HG02884 (cell line): Measurements from ENCODE around the gene KLK1.
"Not testable (repeated sequence)": the region's sequence is repeated elsewhere in the genome, so short reads cannot be mapped to it uniquely, and the experiment has no call there.

Experiments
- ATAC-seq: cut with Tn5 transposase; IDR thresholded peaks from one replicate; pipeline ENCODE4 v1.9.1; 2021; ENCODE audit warnings: mild to moderate bottlenecking, moderate library complexity; ENCODE audit not compliant: unreplicated experiment

KLK1 gene

DNA sequence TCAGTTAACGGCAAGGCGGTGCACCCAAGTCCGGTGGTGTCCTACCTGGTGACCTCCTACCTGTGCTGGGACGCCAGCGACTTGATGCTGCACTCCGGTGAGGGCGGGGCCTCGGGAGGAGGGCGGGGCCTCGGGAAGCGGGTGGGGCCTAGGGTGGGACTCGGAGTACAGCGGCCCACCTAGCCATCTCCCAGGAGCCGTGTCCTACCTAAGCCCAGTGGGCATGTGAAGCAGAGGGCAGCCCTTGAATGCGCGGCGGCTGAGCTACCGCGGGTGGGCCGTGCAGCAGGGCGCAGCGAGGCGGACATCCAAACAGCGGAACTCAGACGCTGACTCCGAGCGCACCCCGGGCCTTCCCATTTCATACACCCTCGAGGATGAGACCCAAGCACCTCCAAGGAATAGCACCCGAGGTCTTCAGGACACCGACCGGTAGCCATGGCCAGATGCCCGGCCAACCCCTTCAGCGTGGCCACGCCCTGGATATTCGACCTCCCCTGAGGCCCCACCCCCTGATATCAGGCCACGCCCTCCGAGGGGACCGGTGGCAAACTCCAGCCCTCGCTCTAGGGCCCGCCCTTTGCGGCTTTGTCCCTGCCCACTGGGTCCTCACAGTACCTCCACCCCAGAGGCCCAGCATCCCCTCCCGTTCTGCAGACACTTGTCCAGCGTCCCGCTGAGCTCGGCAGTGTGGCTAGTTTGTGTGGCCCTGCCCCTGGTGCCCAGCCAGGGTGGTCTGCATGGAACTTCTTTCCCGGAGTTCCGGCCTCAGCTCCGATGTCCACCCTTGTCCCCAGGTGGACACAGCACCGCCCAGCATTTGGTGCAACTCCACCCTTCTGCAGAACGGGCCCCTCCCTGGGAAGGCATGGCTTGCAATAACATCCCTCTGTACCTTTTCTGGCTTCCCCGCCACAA is 5.4 kb downstream of the KLK1 start:
- ATAC-seq = peak; percentile 59

DNA sequence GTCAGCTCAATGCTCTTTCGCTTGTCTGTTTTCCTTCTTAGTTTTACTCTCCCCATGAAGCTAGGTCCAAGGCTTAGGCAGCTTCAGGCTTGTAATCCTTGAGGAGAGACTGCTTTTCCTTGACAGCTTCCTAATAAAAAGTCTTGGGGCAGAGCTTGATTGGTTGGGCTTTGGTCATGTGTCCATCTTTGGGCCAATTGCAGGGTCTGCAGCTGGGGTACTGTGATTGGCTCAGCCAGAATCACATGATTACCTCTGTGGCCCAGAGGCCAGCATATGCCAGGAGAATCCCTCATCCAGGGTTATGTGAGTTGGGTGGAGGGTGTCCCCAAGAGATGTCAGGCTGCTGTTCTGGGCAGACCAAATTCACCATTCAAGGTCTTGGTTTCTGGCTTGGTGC is 8.1 kb downstream of the KLK1 start:
- no peak for ATAC-seq

DNA sequence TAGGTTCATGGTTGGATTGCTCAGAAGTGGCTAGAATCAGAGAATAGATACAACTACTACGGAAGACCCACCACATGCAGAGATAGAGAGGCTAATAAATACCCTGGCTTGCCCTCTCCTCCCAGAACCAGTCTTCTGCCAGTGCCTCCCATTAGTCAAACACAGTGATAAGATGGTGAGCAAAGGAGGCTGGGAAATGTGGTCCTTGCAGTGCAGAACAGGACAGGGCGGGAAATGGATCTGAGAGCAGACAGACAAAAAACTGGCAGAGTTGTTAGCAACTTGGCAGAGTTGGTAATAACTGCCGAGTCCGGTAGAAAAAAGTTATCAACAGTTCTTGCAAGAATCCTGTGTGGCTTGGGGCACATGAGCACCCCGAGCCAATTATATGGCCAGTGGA is 8.7 kb downstream of the KLK1 start:
- no peak for ATAC-seq

DNA sequence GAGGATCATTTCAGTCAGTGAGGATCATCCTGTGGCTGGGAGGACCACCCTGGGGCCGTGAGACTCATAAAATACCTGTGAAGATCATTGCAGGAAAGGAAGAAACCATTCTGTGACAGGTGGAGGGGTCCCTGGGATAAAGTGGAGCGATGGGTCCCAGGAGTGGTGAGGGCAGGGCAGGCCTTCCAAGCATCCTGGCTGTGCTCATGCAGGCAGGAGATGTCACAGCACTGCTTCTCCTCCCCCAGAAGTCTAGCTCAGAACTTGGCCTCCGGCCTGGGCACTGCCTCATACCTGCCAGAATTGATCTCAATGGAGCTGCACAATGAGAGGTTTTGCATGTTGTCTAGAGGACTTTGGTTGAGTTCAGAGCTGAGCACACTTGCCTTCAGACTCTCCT is 11.1 kb downstream of the KLK1 start:
- ATAC-seq = no peak

DNA sequence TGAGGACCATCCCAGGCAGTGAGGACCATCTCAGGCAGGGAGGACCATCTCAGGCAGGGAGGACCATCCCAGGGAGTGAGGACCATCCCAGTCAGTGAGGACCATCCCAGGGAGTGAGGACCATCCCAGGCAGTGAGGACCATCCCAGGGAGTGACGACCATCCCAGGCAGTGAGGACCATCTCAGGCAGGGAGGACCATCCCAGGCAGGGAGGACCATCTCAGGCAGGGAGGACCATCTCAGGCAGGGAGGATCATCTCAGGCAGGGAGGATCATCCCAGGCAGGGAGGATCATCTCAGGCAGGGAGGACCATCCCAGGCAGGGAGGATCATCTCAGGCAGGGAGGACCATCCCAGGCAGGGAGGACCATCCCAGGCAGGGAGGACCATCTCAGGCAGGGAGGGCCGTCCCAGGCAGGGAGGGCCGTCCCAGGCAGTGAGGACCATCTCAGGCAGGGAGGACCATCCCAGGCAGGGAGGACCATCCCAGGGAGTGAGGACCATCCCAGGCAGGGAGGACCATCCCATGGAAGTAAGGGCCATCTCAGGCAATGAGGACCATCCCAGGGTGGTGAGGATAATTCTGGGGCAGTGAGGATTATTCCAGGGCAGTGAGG is 11.9 kb downstream of the KLK1 start:
- not testable (repeated sequence) for ATAC-seq

DNA sequence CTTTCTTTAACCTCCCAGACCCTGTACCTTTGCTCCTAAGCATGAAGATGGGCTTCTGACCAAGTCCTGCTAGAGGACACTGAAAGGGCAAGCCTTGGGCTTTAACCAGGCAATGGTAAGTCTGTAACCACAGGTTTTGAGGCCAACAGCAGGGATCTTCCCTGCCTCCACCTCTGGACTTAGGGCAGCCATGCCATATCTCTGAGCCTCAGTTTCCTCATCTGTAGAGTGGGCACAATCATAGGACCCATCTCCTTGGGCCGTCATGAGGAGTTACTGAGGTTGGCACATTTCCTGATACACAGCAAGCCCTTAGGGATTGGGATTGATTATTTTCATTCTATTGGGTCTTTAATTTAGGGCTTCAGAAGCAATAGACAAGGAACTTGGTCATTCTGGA is 14.7 kb downstream of the KLK1 start:
- ATAC-seq = no peak

DNA sequence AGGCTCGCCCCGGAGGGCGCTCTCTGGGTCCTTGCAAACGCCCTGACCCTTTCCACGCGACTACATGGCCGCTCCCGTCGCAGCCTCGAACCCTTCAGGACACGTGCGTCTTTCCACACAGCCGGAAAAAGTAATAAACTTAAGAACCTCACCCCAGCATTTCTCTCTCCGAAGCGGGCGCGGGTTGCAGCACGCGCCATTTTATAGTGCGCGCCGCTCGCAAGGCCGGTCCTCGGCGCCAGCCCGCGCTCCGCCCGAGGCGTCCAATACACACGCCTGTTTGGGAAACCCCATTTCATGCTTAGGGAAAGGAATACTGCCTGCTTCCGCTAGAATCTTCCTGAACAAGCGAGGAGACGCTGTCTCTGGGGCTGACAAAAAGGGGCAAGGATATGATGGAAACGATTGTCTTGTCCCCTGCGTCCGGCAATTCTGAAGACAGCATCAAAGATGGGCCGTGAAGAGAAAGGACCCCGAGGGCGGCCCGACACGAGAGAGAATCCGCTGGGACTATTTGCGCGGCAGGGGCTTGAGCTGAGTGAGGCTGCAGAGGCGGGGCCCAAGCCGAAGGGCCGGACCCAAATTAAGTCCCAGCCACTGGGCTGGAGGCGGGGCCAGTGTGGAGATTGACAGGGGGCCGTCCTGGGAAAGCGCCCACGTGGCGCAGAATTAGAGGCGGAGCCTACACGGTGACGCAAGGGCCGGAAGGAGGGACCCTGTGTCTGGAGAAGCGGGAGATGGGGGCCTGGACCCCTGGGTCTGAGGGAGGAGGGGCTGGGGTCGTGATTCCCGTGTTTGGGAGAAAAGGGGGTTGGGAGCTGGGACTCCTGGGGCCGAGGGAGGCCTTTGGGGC is 18.9 kb downstream of the KLK1 start:
- peak; percentile 83 for ATAC-seq

DNA sequence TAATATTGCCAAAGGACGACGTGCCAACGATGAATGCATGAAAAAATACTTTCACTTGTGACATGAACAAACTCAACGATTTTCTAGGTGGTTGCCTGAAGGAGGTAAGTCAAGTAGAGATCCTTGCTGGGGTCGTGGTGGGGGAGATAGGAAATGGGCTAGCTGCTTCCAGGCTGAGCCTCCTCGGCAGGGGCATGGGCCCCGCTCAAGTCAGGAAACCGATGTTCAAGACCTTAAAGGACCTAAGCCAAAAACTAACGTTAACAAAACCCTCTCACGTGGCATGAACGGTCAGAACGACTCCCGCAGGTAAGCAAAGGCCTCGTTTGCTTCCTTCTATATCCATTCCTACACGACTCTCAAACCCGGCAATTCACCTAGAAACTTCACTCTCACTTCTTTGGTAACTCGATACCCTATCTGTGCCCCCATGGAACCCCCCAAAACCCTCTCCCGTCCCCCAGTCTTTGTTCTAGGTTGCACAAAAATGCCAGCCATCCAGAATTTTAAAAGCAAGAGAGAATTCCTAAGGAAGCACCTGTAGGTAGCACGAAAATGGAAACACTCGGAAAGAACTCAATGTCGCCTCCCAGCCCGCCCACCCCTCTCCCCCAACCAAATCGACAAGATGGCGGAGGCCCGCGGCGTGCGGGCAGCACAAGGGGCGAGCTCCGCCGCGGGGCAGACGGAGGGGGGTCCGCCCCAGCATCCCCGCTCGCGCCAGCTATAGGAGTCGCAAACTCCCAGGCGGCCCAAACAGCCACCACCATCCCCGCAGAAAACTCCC is 19.8 kb downstream of the KLK1 start:
- ATAC-seq = peak; percentile 10

DNA sequence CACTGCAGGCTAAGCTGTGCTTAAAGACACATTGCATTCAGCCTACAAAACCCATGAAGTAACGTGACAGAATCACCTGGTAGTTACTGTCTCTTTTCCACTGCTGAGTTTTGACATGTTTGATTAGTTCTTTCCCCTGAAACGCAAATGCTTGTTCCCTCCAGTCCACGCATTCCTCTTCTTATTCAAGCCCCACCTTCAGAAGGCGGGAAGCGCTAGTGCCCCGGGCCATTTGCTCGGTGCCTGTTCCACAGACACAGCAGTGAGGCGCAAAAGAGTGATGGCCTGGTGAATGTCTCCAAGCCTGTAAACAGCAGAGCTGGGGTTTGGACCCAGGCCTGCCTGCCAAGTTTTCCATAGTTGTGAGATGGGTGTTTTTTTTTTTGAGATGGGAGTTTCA is 22.5 kb downstream of the KLK1 start:
- no peak for ATAC-seq

DNA sequence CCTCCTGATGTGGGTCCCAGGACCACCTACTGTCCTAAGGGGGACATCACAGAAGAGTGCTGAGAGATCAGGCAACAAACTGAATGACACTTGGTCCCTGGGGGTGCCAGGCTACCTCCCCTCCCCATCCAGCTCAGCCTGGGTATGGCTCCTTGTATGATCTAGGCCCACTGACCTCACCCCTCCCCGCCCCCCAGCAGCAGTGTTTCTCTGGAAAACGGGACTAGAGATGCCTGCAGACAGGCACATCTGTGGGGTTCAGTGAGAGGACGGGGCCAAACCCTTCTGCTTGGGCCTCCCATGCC is 24.1 kb downstream of the KLK1 start:
- no peak for ATAC-seq

DNA sequence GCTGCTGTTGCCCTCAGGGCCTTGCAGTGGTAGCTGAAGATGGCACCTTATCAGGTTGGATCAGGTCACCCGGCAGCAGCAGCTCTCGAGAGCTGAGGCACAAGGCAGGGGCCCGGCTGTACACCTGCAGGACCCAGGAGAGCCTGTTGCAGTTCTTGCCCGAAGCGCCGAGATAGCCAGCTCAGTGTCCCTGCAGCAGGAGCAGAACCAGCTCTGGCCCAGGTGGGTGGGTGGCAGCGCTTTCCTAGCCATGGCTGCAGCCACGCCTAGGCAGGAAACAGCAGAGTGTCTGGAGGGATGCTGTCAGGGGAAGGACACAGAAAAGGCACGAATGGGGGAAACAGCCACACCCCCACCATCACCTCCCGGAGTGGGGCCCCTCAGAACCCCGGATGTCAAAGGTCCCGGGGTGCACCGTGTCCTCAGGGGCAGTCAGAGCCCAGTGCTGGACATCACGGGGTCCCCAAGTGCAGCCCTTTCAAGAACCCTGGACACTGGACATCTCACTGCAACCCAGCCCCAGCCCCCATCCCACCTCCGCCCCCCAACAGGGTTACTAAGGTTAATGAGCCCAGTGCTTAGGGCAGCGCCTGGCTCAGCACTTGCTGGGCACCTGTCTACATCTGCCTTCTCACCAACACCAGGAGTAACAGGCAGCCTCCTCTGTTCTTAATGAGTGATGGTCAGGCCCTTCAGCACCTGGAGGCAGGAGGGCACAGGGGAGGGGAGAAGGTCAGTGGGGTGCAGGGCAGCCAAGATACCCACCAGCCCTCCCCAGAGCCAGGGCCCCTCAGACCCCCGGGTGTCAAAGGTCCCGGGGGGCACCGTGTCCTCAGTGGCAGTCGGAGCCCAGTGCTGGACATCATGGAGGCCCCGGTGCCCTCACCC is 24.7 kb downstream of the KLK1 start:
- ATAC-seq = no peak

DNA sequence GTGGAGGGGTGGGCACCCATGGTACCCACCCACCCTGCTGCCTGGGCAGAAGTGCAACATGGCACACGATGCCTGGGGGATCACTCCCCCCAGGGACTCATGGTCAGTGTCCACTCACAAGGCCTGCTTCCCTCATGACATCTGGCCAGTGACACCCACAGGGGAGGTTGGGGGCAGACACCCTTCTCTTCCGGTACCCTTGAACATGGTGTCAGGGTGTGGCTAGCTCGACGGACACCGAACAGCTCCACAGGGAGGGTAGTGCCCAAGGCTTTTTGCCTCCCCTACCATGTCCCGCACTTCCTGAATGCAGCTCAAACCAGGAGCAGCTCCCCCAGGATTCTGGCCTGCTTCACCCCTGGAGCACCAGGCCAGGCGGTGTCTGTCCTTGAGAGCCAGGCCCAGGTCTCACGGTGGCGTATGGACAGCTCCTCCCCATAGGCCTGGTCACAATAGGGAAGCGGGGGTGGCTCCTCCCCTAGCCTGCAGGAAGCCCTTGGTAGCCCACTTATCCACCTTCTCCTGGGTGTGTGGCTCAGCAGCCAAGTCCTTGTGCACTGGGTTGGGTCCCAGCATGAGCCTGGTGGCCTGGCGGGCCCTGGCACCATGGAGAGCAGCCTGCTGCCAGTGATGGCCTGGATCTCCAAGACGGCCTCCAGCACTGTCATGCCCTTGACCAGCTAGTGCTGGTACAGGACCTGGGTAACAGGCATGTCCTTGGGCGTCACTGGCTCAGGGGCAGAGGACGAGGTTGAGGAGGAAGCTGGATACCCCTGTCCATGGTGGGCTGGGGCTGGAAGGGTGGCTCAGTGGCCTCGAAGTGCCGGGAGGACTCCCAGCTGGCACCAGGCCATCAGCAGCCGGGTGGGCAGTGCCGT is 25.6 kb downstream of the KLK1 start:
- ATAC-seq = no peak

DNA sequence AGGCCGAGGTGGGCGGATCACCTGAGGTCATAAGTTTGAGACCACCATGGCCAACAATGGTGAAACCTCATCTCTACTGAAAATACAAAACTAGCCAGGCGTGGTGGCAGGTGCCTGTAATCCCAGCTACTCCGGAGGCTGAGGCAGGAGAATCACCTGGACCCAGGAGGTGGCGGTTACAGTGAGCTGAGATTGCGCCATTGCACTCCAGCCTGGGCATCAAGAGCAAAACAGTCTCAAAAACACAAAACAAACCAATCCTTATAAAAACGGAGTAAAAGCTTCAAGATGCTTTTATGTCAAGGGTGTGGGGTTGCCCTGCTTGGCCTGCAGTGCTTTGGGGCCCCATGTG is 26.2 kb downstream of the KLK1 start:
- ATAC-seq = no peak

DNA sequence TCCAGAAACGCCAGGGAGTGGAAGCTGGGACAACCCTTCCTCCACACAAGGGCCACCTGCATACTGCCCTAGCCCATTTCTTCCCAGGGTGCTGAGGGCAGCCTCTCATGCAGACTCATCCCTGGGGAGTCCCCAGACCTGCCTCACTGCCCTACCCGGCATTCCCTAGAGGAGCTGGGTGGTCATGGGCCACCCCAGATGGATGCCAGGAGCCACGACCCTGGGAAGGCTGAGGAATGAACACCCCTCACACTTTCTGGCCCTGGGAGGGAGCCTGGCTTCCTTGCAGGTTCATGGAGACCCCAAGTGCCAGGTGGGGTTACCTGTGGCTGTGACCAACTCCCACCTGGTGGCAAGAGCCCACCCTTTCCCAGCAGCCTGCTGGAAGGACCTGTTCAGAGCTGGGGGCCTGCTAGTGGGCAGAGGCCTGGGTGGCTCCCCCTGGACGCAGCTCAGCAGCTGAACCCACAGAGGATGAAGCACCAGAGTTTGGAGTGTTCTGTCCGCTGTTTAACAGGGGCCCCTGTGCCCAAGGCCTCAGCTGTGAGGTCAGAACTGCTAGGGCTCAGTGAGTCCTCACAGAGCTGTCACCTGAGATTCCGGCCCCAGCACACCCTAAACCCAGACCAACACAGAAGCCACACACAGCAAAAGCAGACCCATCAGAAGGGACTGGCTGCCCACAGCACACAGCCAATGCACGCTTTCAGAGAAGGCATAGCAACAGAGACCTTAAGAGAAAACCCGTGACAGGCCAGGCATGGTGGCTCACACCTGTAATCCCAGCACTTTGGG is 26.8 kb downstream of the KLK1 start:
- ATAC-seq = no peak

DNA sequence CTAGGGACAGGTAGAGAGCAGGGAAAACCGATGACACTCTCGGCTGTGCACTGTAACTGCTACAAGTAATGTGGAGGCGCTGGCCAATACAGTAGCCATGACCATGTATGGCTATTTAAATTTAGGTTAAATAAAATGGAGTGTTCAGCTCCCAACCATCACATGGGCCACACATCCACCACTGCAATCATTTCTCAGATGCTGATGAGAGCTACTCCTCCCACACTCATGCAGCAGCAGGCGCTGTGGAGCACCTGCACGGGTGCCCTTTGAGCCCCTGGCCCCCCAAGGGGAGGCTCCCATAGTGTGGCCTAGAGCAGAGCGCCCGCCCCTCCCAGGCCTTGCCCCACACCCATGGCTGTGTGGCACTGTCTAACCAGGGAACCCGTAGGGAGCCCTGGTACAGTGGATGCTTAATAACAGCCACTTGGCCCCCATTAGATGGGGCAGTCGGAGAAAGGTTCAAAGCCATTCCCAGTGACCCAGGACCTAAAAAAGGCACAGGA is 27.4 kb downstream of the KLK1 start:
- ATAC-seq = no peak

DNA sequence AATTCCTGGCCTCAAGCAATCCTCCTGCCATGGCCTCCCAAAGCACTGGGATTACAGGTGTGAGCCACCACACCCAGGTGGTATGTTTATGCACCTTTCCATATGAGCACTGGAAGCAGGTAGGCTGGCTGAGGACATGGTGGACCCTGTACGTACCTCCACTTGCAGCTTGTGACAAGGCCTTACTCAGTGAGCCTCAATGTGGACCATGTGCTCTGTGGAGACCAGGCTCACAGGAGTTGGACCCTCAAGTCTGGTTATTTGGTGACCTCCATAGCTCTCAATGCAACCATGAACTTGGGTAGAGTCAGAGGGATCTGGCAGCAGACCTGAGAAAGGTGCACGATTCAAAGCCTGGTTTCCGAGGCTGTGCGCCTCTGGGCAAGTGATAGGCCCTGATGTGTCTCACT is 27.9 kb downstream of the KLK1 start:
- no peak for ATAC-seq

DNA sequence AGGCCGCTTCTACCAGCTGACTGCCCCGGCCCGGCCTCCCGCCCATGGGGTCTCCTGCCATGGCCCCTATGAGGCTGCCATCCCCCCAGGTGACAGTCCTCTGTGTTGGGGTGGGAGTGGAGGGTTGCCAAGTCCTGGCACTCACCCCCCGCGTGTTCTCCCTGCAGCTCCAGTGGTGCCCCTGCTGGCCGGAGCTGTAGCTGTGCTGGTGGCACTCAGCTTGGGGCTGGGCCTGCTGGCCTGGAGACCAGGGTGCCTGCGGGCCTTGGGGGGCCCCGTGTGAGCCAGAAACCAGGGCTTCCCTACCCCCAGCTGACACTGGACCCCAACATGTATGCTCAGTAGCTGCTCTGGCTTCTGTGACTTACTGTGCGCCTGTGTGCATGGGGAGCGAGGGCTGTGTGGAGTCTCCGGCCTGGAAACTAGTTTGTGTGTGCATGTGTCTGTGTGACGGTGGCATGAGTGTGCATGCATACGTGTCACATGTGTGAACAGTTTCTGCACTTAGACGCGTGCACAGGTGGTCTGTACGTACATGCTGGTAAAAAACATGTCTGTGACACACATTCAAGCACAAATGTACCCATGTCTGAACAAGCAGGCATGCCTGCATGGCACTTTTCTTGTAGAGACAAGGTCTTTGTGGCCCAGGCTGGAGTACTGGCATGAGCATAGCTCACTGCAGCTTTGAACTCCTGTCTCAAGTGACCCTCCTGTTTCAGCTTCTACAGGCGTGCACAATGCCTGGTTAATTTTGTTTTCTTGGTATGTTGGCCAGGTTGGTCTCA is 28.5 kb downstream of the KLK1 start:
- no peak for ATAC-seq
